Measurements from ENCODE around the gene MTTP. TPM values are rescaled to one million over a fixed set of nuclear protein-coding genes. Genes with fewer than 3 reads are reported as not detected.

The MTTP gene
- total RNA-seq, 1 experiment from 2014 or later: 0.77 TPM

DNA sequence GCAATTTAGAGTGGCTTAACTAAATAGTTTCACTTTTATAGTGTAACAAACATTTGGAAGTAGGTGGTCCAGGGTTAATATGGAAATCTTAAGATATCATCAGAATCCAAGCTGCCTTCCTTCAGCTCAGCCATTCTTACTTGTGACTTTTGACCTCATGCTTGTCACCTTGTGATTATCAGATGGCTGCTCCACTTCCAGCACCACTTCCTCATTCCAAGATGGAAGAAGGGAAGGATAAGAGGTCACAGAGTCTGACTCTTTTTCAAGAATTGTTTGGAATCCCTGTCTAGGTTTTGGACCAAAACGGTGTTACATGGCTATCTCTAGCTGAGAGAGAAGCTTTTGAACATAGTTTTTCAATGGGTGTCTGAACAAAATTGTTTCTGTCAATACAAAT lies 39.9 kb downstream of the MTTP start:
- ChIA-PET CTCF (no interaction called here), POLR2A (no interaction called here)
- H3K36me3 ChIP-seq (ENCODE audit: control insufficient read depth, insufficient read depth, low read length): no peaks in the 10 kb centered on the region
- H3K27ac Mint-ChIP-seq (ENCODE audit: unreplicated experiment): no peak overlapping the region
- no peak overlapping the region for H3K4me3 Mint-ChIP-seq (ENCODE audit: unreplicated experiment)
- H3K36me3 Mint-ChIP-seq (ENCODE audit: insufficient read depth, unreplicated experiment): no peaks in the 10 kb centered on the region
- no TSS peak for BruUV-seq (replicated peaks)
- H3K4me3 ChIP-seq (ENCODE audit: low read depth, low read length): no peak overlapping the region
- H3K9me3 Mint-ChIP-seq (ENCODE audit: unreplicated experiment): no peaks in the 10 kb centered on the region
- intact Hi-C loops (cut with micrococcal nuclease; ENCODE audit: unreplicated experiment): loop anchor here (2.0 kb wide), 1 partner anchor 54 kb away; no protein-coding TSS in a partner anchor
- H3K4me1 Mint-ChIP-seq (ENCODE audit: low read depth, unreplicated experiment): peaks cover 7% of the 10 kb centered on the region
- no peaks in the 10 kb centered on the region for H3K9me3 ChIP-seq
- no peaks in the 10 kb centered on the region for H3K27me3 ChIP-seq (replicated peaks; ENCODE audit: control insufficient read depth, insufficient read depth, low read length)
- H3K4me1 ChIP-seq: peaks cover 9% of the 10 kb centered on the region
- H3K27me3 Mint-ChIP-seq (ENCODE audit: insufficient read depth, unreplicated experiment): peaks cover 1% of the 10 kb centered on the region
- no peak for DNase-seq
- TF ChIP-seq, protein P1, sequence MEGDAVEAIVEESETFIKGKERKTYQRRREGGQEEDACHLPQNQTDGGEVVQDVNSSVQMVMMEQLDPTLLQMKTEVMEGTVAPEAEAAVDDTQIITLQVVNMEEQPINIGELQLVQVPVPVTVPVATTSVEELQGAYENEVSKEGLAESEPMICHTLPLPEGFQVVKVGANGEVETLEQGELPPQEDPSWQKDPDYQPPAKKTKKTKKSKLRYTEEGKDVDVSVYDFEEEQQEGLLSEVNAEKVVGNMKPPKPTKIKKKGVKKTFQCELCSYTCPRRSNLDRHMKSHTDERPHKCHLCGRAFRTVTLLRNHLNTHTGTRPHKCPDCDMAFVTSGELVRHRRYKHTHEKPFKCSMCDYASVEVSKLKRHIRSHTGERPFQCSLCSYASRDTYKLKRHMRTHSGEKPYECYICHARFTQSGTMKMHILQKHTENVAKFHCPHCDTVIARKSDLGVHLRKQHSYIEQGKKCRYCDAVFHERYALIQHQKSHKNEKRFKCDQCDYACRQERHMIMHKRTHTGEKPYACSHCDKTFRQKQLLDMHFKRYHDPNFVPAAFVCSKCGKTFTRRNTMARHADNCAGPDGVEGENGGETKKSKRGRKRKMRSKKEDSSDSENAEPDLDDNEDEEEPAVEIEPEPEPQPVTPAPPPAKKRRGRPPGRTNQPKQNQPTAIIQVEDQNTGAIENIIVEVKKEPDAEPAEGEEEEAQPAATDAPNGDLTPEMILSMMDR (IDR thresholded peaks at IDR 0.05; ENCODE audit: insufficient read depth in 1 of 2, low read depth in 1 of 2, low read length in 1 of 2, severe bottlenecking in 1 of 2, unreplicated experiment in 1 of 2): no peak

DNA sequence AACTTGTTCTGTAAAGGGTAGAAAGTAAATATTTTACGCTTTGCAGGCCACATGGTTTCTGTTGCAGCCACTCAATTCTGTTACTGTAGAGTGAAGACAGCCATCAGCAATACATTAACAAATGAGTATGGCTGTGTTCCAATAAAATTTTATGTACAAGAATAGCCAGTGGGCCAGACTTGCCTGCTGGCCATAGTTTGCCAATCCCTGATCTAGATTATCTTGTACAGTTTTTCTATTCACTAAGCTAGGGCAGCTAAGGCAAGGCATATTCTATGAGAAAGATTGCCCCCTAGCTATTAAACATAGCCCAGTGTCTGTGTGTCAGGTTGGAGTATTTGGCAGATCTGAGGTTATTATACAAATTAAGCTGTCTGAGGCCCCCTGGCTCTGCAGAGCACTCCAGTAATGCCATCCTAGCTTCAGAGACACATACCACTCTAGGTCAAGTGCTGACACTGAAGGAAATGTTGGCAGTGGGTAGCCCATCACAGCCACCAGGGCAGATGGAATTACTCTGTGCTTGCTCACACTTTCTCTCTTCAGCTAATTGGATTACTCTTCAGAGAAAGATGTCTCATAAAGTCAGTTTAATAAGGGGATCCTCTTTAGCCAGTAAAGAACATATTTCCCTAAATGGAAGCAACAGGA lies 40.7 kb downstream of the MTTP start:
- Histone ChIP-seq H3K27me3 (replicated peaks; ENCODE audit: control insufficient read depth, insufficient read depth, low read length) (no peaks in the 10 kb centered on the region), H3K4me3 (ENCODE audit: low read depth, low read length) (no peak overlapping the region), H3K36me3 (ENCODE audit: control insufficient read depth, insufficient read depth, low read length) (no peaks in the 10 kb centered on the region), H3K4me1 (peaks cover 9% of the 10 kb centered on the region), H3K9me3 (no peaks in the 10 kb centered on the region)
- Mint-ChIP-seq H3K4me3 (ENCODE audit: unreplicated experiment) (no peak overlapping the region), H3K27me3 (ENCODE audit: insufficient read depth, unreplicated experiment) (no peaks in the 10 kb centered on the region), H3K27ac (ENCODE audit: unreplicated experiment) (no peak overlapping the region), H3K9me3 (ENCODE audit: unreplicated experiment) (no peaks in the 10 kb centered on the region), H3K36me3 (ENCODE audit: insufficient read depth, unreplicated experiment) (no peaks in the 10 kb centered on the region), H3K4me1 (ENCODE audit: low read depth, unreplicated experiment) (peaks cover 7% of the 10 kb centered on the region)
- no TSS peak for BruUV-seq (replicated peaks)
- ChIA-PET CTCF (no interaction called here), POLR2A (no interaction called here)
- intact Hi-C loops (cut with micrococcal nuclease; ENCODE audit: unreplicated experiment): loop anchor here (2.0 kb wide), 1 partner anchor 54 kb away; no protein-coding TSS in a partner anchor
- TF ChIP-seq, protein P1 (IDR thresholded peaks at IDR 0.05; ENCODE audit: insufficient read depth in 1 of 2, low read depth in 1 of 2, low read length in 1 of 2, severe bottlenecking in 1 of 2, unreplicated experiment in 1 of 2): no peak
- DNase-seq: no peak

DNA sequence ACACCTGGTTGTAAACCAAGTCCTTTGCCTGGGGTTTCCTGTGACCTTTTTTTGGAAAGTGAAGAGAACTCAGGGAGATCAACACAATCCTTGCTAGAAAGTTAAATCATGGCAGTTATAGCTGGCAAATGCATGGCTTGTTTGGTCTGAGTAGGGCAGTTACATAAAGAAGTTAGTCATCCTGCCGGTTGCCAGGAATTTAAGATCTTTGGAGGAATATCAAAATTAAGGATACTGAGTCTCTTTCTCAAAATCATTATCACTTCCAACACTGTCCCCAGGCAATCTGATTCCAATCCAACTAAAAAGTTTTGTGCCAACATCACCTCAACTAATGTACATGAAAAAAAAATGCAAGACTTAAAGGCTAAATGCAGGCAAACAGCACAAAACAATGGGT lies 42.8 kb downstream of the MTTP start:
- H3K4me1 ChIP-seq: peaks cover 9% of the 10 kb centered on the region

More for the DNA sequence above, 42.8 kb downstream of the MTTP start:
- Mint-ChIP-seq H3K27me3 (ENCODE audit: insufficient read depth, unreplicated experiment) (no peaks in the 10 kb centered on the region), H3K9me3 (ENCODE audit: unreplicated experiment) (no peaks in the 10 kb centered on the region), H3K4me3 (ENCODE audit: unreplicated experiment) (no peak overlapping the region), H3K27ac (ENCODE audit: unreplicated experiment) (no peak overlapping the region), H3K36me3 (ENCODE audit: insufficient read depth, unreplicated experiment) (no peaks in the 10 kb centered on the region), H3K4me1 (ENCODE audit: low read depth, unreplicated experiment) (peaks cover 7% of the 10 kb centered on the region)
- no peaks in the 10 kb centered on the region for H3K27me3 ChIP-seq (replicated peaks; ENCODE audit: control insufficient read depth, insufficient read depth, low read length)
- H3K4me3 ChIP-seq (ENCODE audit: low read depth, low read length): no peak overlapping the region
- POLR2A ChIA-PET: no interaction called here
- CTCF ChIA-PET: no interaction called here
- no peaks in the 10 kb centered on the region for H3K36me3 ChIP-seq (ENCODE audit: control insufficient read depth, insufficient read depth, low read length)
- BruUV-seq (replicated peaks): no TSS peak
- no peak for DNase-seq
- no peaks in the 10 kb centered on the region for H3K9me3 ChIP-seq
- intact Hi-C loops (cut with micrococcal nuclease; ENCODE audit: unreplicated experiment): no loop called here
- TF ChIP-seq, protein P1 (IDR thresholded peaks at IDR 0.05; ENCODE audit: insufficient read depth in 1 of 2, low read depth in 1 of 2, low read length in 1 of 2, severe bottlenecking in 1 of 2, unreplicated experiment in 1 of 2): no peak

Data from Caco-2 (cell line).